BJ (cell line): ENCODE data around the gene FRMD4A. TPM values are rescaled to one million over a fixed set of nuclear protein-coding genes. Genes with fewer than 3 reads are reported as not detected.

ENCODE experiments used
- CTCF ChIA-PET: fragments of 350-600 bp; formaldehyde crosslinking; extraction: SDS; loops from one replicate; lab custom pipeline; 2021; ENCODE audit warnings: antibody characterized with exemption, inconsistent platforms; lab: Yijun Ruan, JAX
- POLR2A ChIA-PET: fragments of 300-600 bp; sonication (Branson Sonifier 250); formaldehyde crosslinking; extraction: SDS; loops from one replicate; lab custom pipeline; 2021; ENCODE audit warnings: antibody characterized with exemption; lab: Charles Lee
- DNase-seq: peaks from one replicate; pipeline ENCODE4 v3.0.0-alpha.2; 2011; ENCODE audit warnings: low read depth
- H3K27me3 ChIP-seq: 2 replicates; pipeline ENCODE4 v1.6.0; 2011; ENCODE audit warnings: low read length; ENCODE audit not compliant: control insufficient read depth, insufficient read depth
- H3K36me3 ChIP-seq: 2 replicates; pipeline ENCODE4 v1.5.1; 2011; ENCODE audit warnings: low read length; ENCODE audit not compliant: control insufficient read depth, insufficient read depth
- H3K4me3 ChIP-seq: 2 replicates; pipeline ENCODE4 v1.5.1; 2011; ENCODE audit warnings: low read depth, mild to moderate bottlenecking, control low read depth, low read length
- CTCF ChIP-seq: IDR thresholded peaks from 2 replicates; pipeline ENCODE4 v1.5.1; 2011; ENCODE audit warnings: low read depth, mild to moderate bottlenecking, control low read depth, inconsistent platforms, low read length, moderate library complexity; ENCODE audit not compliant: insufficient read depth
- polyA plus RNA-seq: library from polyadenylated mRNA; depleted of rRNA; stranded (reverse); fragments of >200 nt; gene quantifications from 2 replicates; pipeline ENCODE4 v1.2.3, GENCODE V29; 2011

Gene FRMD4A
- polyA plus RNA-seq, 1 experiment: 31.6 TPM

GRCh38 chr10:13806419-13806818 lies 524.3 kb downstream of the FRMD4A start:
- CTCF ChIA-PET: interaction anchor here (1.0 kb wide), 1 partner anchor 15 kb away, joined by 3 read pairs; no protein-coding TSS in a partner anchor
- Histone ChIP-seq H3K27me3 (no peaks in the 10 kb centered on the region), H3K4me3 (no peak overlapping the region), H3K36me3 (peaks cover 3% of the 10 kb centered on the region)
- no peak for DNase-seq
- POLR2A ChIA-PET: no interaction called here
- no peak for TF ChIP-seq CTCF

DNA sequence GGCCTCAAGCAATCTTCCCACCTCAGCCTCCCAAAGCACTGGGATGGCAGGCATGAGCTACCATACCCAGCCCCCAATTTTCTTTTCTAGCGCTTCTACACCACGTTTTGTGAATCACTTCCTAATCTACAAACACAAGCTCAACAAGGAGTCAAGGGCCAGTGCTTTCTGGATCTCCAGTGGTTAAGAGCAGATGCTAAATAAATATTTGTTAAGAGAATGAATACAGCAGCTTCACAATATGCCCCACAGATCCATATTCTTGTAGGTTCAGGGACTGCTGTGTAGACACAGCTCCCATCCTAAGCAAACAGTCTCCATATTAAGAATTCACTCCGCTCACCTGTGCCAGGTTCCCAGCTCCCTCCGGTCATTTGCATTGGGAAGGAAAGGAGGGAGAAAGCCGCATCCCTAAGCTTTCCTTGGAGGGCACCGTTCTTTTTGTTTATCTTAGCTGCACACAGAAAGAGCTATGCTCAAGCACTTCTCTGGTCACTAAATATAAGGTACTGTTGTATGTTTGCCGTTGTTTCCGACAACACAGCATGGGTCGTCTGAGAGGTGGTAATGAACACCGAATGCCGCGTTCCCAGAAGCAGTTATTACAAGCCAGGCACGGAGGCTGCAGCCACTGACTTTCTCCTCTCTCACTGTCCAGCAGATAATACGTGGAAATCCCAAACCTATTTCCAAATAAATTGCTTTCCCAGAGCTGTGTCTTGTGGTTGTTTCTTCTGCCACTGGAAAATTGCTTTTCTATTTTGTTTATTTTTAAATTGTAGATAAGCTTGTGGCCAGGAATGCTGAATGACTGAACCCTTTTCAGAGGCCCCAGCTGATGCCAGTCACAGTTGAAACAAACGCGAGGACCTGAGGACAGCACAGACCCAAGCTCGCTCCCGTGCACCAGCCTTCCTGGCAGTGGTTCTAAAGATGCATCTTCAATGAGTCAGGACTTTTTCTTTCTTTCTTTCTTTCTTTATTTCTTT lies 526.9 kb downstream of the FRMD4A start:
- H3K36me3 ChIP-seq: no peaks in the 10 kb centered on the region
- no peak for DNase-seq
- no peak overlapping the region for H3K4me3 ChIP-seq
- ChIA-PET POLR2A (no interaction called here), CTCF (interaction anchor here (0.8 to 1.7 kb wide), 5 partner anchors 9 to 290 kb away, joined by 3 to 4 read pairs (median 3); no protein-coding TSS in a partner anchor)
- no peak for TF ChIP-seq CTCF
- no peaks in the 10 kb centered on the region for H3K27me3 ChIP-seq

DNA sequence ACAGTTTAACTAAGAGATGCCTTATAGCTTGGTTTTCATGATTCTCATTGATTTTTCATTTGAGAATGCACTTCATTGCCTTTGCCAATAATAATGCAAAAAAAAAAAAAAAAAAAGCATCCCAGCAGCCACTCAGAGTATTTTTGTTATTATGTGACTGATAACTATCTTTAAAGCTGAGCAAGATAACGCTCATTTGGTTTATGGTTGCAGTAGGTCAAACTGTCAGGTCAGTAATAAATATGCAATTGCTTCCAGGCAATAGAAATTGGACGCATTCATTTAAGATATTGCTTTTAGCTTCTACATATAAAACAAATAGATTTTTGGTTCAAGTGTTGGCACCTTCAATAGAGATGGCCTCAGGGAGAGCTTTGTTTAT lies 528.8 kb downstream of the FRMD4A start:
- DNase-seq: no peak
- no peak overlapping the region for H3K4me3 ChIP-seq
- TF ChIP-seq CTCF: no peak
- H3K27me3 ChIP-seq: no peaks in the 10 kb centered on the region
- CTCF ChIA-PET: interaction anchor here (0.8 to 1.5 kb wide), 3 partner anchors 9 to 17 kb away, joined by 3 to 6 read pairs (median 4); no protein-coding TSS in a partner anchor
- H3K36me3 ChIP-seq: no peaks in the 10 kb centered on the region; the same call in 1 of the 2 replicates
- POLR2A ChIA-PET: no interaction called here

- ChIA-PET CTCF (interaction anchor here (1.0 to 1.5 kb wide), 2 partner anchors 10 to 17 kb away, joined by 3 to 6 read pairs; no protein-coding TSS in a partner anchor), POLR2A (no interaction called here)
- Histone ChIP-seq H3K27me3 (no peaks in the 10 kb centered on the region), H3K4me3 (no peak overlapping the region), H3K36me3 (no peaks in the 10 kb centered on the region; the same call in 1 of the 2 replicates)
- TF ChIP-seq CTCF: no peak
- DNase-seq: no peak
Observed at GRCh38 chr10:13801156-13801906, 529.4 kb downstream of the FRMD4A start.
